NCI-H2171 treated with DMSO at 0.1 percent for 48 hours (cell line): ENCODE data around the gene ARL16.

ENCODE experiments used
- DNase-seq: peaks from one replicate; lab custom pipeline; 2025; lab: John Stamatoyannopoulos, UW

The ARL16 gene, protein sequence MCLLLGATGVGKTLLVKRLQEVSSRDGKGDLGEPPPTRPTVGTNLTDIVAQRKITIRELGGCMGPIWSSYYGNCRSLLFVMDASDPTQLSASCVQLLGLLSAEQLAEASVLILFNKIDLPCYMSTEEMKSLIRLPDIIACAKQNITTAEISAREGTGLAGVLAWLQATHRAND

DNA sequence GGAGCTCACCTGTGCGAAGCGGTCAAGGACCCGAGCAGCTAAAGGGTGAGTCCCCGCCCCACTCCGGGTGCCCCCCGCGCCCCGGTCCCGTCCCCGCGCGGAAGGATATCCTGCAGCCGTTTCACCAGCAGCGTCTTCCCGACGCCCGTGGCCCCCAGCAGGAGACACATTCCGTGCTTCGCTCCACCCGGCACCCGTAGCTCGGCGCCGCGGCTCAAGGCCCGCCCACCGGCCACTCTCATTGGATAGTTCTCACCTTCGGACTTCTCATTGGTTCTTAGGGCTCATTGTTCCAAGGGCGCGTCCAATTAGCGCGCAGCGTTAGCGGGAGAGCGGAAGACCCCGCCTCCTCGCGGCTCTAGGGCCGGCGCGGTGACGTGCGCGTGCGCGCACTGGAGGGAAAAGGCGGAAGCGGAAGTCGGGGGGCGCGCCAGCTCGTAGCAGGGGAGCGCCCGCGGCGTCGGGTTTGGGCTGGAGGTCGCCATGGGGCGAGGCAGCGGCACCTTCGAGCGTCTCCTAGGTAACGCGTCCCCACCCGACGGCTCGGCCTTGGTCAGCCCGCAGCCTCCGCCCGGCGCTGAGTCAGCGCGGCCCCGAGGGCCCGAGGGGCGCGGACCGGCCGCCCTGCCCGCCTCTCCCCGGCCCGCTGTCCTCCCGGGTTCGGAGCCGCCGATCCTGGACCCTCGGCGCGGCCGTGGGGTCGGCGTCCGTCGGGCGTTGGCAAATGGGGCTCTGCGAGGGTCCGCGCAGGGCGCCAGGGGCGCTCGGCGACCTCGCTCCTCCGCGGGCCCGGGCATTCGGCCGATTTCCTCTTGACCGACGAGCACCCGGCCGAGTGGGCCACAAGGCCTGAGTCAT, at the start of gene ARL16, which contains the start of gene HGS:
Gene ARL16, minus strand, starts transcription at position 214 of the 858 bp plus-strand sequence. Its CDS starts 44 bp downstream, at position 170.
Gene HGS, plus strand, starts transcription at position 428 of the 858 bp plus-strand sequence. Its CDS starts 56 bp downstream, at position 484.
- DNase-seq, result peak; percentile 98

GRCh38 chr17:81727324-81728031, 43.9 kb upstream of the ARL16 start:
- DNase-seq, result no peak

DNA sequence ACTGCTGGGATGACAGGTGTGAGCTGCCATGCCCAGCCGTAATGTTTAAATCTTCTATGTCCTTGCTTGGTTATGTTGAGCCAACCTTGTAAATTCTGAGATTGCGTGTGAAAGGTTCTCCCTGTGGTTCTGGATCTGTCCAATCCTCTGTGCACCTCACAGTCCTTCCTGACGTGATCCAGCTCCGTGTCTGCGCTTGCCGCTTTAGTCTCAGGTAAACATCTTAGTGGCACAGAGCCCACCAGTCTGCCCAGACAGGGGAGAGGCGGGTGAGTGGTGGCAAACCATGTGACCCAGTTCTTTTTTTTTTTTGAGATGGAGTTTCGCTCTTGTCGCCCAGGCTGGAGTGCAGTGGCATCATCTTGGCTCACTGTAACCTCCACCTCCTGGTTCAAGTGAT, 42.4 kb upstream of the ARL16 start:
- DNase-seq, result peak; percentile 46

GRCh38 chr17:81725439-81725838, 41.8 kb upstream of the ARL16 start:
- DNase-seq, result no peak

GRCh38 chr17:81723651-81724209, 40.1 kb upstream of the ARL16 start:
- DNase-seq, result peak; percentile 7

DNA sequence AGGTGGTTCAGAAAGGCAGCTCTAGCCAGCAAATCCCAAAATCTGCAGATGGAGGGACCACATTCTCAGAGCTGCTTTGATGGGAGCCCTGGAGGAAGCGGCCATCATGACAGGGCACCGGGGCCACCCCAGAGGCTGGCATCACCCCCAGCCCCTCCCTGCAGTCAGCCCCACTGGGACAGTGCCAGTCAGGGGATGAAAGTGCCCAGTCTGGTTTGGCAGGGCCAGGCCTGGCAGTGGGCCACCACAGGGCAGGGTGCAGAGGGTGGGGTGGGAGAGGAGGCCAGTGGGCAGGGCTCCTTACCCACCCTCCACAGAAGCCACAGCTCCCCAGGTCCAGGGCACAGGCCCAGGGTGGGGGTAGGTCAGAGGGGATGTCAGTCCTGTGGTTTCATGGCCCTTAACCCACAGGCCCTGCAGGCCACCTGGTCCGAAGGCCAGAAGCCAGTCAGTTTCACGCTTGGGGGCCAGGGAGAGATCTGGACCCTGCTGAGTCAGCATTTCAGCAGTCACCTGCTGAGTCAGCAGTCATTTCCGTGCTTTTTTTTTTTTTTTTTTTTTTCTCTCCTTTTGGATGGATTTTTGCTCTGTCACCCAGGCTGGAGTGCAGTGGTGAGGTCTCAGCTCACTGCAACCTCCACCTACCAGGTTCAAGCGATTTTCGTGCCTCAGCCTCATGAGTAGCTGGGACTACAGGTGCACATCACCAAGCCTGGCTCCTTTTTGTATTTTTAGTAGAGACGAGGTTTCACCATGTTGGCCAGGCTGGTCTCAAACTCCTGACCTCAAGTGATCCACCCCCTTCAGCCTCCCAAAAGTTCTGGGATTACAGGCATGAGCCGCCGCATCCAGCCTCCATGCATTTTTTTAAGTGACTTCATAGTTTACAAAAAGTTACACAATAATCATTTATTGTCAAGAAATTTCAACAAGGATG, 38.9 kb upstream of the ARL16 start:
- DNase-seq, result no peak

DNA sequence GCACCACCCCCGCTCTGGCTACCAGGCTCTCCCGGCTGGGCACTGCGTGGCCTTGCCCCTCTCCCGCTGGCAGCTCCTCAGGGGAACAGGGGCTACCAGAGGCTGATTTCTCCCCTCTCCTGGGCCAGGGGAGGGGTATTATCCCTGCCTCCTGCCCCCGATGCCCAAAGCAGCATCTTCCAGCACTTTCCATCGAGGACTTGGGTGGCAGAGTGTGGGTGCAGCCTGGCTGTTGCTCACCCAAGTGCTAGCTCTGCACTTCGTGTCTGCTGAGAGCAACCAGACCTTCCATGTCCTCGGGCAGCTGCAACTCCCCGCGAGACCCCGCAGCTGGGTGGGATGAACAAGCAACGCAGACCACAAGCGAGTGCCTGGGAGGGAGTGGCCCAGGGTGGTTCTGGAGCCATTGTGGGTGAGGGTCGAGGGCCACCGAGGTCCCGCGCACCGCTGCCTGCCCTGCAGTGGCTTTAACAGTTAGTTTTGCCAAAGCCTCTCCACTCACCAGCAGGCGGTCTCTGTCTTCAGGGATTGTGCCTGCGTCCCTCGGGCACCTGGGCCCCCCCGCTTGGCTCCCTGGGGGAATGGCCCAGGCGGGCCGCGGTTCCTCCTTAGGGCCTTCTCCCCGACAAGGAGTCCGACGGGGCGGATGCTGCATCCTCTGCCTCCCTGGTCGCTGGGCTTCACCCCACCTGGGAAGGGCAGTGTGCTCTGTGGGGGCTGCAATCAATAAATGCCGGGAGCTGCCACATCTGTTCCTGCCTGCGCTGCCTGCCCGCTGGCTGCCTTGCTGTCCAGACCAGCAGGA, 36.9 kb upstream of the ARL16 start:
- DNase-seq, result no peak

GRCh38 chr17:81719410-81720266, 36.0 kb upstream of the ARL16 start:
- no peak for DNase-seq

DNA sequence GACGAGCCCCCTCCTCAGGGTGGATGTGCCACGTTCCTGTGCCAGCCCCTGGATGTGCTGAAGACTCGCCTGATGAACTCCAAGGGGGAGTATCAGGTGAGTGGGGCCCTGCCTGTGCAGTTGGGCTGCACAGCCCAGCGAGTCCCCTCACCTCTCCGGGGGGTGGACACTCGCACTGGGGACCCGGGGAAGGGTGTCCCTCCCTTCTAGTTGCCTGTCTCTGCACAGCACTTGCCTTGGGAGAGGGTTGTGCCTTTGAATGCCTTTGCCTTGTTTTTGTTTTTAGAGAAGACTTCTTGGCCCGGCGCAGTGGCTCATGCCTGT, 34.1 kb upstream of the ARL16 start:
- no peak for DNase-seq

DNA sequence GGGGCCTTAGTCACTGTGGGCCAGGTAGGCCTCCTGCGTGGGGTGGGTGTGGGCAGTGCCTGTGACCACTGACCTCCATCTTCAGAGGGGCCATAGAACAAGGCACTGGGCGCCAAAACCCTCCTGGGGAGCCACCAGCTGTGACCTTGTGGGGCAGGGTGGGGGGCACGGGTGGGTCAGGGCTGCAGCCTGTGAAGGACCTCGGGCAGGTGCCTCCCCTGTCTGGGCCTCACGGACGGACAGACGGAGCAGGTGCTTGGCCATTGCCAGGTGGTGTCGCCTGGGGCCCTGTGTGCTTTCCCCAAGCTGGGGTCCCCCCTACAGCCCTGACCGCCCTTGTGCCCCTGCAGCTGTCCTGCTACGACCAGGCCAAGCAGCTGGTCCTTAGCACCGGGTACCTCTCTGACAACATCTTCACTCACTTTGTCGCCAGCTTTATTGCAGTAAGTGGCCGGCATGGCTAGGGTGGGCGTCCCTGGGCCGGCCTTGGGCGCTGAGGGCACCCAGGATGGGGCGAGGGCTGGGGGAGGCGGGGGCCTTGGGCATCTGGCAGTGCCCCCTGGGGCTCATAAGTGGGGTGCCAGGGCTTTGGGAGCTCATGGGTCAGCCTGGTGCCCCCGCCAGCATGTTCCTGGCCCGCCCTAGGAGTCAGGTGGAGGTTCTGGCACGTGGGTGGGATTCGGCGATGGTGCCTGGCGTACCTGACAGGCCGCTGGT, 33.6 kb upstream of the ARL16 start:
- no peak for DNase-seq

- DNase-seq, result no peak
Observed at GRCh38 chr17:81716674-81716996, 33.0 kb upstream of the ARL16 start.

- DNase-seq, result no peak
Observed at GRCh38 chr17:81715872-81716673, 32.5 kb upstream of the ARL16 start.

- DNase-seq, result no peak
Observed at GRCh38 chr17:81715107-81715871, 31.7 kb upstream of the ARL16 start.

DNA sequence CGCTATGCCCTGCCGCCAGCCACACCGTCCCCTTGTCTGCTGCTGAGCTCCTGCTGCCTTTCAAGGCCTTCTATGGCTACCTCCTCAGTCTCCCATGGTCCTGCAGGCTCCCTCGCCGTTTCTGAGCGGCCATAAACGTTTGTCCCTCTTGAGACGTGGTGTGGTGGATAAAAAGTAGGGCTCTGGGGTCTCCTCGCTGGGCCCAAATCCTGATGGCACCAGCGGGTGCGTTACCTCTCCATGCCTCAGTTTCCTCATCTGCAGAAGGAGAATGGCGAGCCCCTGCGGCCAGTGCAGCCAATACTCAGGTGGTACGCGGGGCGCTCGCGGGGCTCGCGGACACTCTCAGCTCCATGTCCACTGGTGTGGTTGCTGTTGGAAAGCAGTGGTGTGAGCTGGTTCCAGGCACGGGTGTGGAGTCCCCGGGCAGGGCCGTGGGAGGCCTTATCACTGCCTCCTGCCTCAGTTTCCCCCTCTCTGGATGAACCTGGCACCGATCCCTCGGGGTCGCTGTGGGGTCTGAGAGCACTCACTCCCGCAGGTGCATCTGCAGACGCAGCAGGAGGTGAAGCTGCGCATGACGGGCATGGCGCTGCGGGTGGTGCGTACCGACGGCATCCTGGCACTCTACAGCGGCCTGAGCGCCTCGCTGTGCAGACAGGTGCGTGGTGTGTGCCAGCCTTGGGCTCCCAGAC, 31.0 kb upstream of the ARL16 start:
- DNase-seq, result no peak

GRCh38 chr17:81713556-81714411, 30.2 kb upstream of the ARL16 start:
- DNase-seq, result no peak

DNA sequence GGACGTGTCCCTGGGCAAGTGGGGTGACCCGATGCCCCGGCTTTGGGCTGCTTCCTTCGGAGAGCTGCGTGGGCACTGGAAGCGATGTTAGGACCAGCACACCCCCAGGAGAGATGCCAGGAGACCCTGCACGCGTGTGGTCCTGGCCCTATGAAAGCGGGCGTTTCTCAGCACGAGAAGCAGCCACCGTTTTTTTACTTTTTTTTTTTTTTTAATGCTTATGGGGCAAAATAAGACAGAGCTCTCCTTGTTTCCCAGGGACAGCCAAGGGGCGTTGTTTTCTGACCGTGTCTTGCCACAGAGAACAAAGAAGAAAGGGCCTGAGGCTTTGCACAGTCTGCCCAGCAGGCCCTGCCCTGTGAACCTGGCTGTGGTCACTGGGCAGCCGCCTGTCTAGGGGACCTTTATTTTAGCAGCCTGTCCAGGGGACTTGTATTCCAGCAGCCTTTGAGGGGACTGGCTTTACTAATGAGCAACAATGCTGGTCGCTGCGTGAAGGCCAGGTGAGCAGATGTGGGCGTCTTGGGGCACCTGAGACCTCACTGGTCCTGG, 29.5 kb upstream of the ARL16 start:
- DNase-seq, result no peak
